Activated T-cell treated with anti-CD3 and anti-CD28 coated beads, Interleukin-2, amount 50 U/mL, for 4 hours (primary cell): ENCODE measurements around the gene GPR37. TPM values are rescaled to one million over a fixed set of nuclear protein-coding genes. Genes with fewer than 3 reads are reported as not detected.

Source experiments
- total RNA-seq, 3 donors: library from RNA; stranded (reverse); gene quantifications; one replicate each; pipeline ENCODE4 v1.2.1, GENCODE V29; 2021

Gene GPR37
- total RNA-seq, 3 donors from 2014 or later: not detected

Other genes starting within 250 kb of the GPR37 start
- 10 to 100 TPM; 18.9 to 22.6 (median 20.2) TPM for gene POT1, start 164.0 kb upstream of the GPR37 start, total RNA-seq